HG03354 (cell line): ENCODE measurements around the gene NDUFB10.

ENCODE experiments used
- ATAC-seq: cut with Tn5 transposase; IDR thresholded peaks from one replicate; pipeline ENCODE4 v1.9.1; 2021; ENCODE audit warnings: mild to moderate bottlenecking; ENCODE audit not compliant: unreplicated experiment, poor library complexity, severe bottlenecking

NDUFB10 gene

GRCh38 chr16:1998852-1999801 is 39.8 kb downstream of the NDUFB10 start:
- ATAC-seq: no peak

- no peak for ATAC-seq
Measured at GRCh38 chr16:1999866-2000514, 40.7 kb downstream of the NDUFB10 start.

- no peak for ATAC-seq
Measured at GRCh38 chr16:2001035-2001434, 41.7 kb downstream of the NDUFB10 start.

- no peak for ATAC-seq
Measured at GRCh38 chr16:2001456-2002355, 42.4 kb downstream of the NDUFB10 start.

- no peak for ATAC-seq
Measured at GRCh38 chr16:2002406-2003230, 43.3 kb downstream of the NDUFB10 start.

- ATAC-seq: no peak
Measured at GRCh38 chr16:2003231-2003826, 44.0 kb downstream of the NDUFB10 start.

GRCh38 chr16:2003827-2004641 is 44.7 kb downstream of the NDUFB10 start:
- ATAC-seq: peak; percentile 59

GRCh38 chr16:2004795-2005517 is 45.6 kb downstream of the NDUFB10 start:
- no peak for ATAC-seq

GRCh38 chr16:2005646-2006045 is 46.3 kb downstream of the NDUFB10 start:
- ATAC-seq: no peak

GRCh38 chr16:2006317-2006716 is 47.0 kb downstream of the NDUFB10 start:
- no peak for ATAC-seq

GRCh38 chr16:2007081-2007836 is 47.9 kb downstream of the NDUFB10 start:
- ATAC-seq: no peak

GRCh38 chr16:2008009-2008526 is 48.7 kb downstream of the NDUFB10 start:
- no peak for ATAC-seq

GRCh38 chr16:2008631-2009163 is 49.4 kb downstream of the NDUFB10 start:
- peak; percentile 10 for ATAC-seq

GRCh38 chr16:2009164-2009711 is 49.9 kb downstream of the NDUFB10 start:
- ATAC-seq: peak; percentile 44

GRCh38 chr16:2009791-2010510 is 50.6 kb downstream of the NDUFB10 start, which contains the start of gene ZNF598:
Gene ZNF598, minus strand, starts transcription at chr16:2009821.
- ATAC-seq: peak; percentile 81
